ENCODE results near the gene HOXB6. TPM values are rescaled to one million over a fixed set of nuclear protein-coding genes. Genes with fewer than 3 reads are reported as not detected.
A peak's percentile ranks its signal among the peaks of the same experiment; 100 is the strongest.

Gene HOXB6
- total and polyA plus RNA-seq, 3 experiments from 2014 or later: 0.22 to 0.37 TPM; not detected in 1

DNA sequence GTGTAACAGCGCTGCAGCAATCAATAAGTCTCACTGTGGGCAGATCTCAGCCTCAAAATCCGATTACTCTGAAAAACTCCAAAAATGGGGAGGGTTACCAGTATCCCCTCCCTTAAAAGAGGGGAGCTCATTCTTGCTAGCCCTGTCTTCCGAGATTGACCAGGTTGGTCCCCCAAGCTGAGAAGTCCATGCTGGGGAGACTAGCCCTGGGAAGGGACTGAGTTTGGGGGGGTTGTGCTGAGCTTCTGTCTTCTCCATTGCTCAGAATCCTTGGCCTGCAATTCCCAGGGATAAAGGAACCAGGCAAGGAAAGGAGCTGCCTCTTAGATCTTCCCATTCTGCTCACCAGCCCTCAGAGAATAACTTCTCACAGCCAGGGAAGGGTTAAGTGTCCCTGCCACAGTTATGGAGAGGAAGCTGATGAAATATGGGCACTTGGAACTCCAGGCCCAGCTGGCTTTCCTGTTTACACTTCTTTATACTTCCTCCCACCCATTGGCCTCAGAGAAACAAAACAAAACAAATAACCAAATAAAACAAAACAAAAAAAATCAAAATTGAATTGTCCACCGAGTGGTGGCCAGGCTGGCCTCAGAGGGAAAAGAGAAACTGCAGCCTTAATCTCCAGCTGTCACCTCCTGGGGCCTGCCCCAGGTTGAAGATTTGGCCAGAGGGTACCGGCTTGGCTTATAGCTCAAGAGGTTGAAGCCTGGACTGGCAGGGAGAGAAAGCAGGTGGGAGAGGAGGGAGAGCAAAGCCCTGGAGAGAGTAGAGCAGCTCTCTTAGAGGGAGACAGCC is 17.3 kb downstream of the HOXB6 start:
- H3K36me3 ChIP-seq (ENCODE audit: insufficient read depth, low read length): no peaks in the 10 kb centered on the region
- ChIA-PET CTCF (interaction anchor here (1.0 to 1.6 kb wide), 6 partner anchors 25 to 279 kb away, joined by 3 to 5 read pairs (median 4); no protein-coding TSS in a partner anchor), POLR2A (interaction anchor here (0.5 to 0.7 kb wide), 2 partner anchors 28 to 490 kb away, joined by 3 read pairs; no protein-coding TSS in a partner anchor)
- Mint-ChIP-seq H3K4me1 (peaks cover 21 to 28% (median 25%) of the 10 kb centered on the region in 3 donors), H3K36me3 (peaks cover 0 to 3% (median 0%) of the 10 kb centered on the region in 3 donors), H3K9me3 (no peaks in the 10 kb centered on the region), H3K27ac (no peak overlapping the region), H3K27me3 (peaks cover 51 to 70% of the 10 kb centered on the region in 2 donors), H3K4me3 (peak overlapping the region in 6 of 7 donors; percentile 9 to 92 (median 37))
- H3K27me3 ChIP-seq (ENCODE audit: insufficient read depth, low read length, poor library complexity, severe bottlenecking): peaks cover 24% of the 10 kb centered on the region
- peaks cover 18% of the 10 kb centered on the region for H3K4me1 ChIP-seq (ENCODE audit: insufficient read depth, low read length)
- H3K9me3 ChIP-seq (ENCODE audit: low read length): no peaks in the 10 kb centered on the region
- no peak overlapping the region for H3K27ac ChIP-seq (ENCODE audit: low read depth, low read length)
- H3K4me3 ChIP-seq (ENCODE audit: low read length): no peak overlapping the region
- DNase-seq: no peak

DNA sequence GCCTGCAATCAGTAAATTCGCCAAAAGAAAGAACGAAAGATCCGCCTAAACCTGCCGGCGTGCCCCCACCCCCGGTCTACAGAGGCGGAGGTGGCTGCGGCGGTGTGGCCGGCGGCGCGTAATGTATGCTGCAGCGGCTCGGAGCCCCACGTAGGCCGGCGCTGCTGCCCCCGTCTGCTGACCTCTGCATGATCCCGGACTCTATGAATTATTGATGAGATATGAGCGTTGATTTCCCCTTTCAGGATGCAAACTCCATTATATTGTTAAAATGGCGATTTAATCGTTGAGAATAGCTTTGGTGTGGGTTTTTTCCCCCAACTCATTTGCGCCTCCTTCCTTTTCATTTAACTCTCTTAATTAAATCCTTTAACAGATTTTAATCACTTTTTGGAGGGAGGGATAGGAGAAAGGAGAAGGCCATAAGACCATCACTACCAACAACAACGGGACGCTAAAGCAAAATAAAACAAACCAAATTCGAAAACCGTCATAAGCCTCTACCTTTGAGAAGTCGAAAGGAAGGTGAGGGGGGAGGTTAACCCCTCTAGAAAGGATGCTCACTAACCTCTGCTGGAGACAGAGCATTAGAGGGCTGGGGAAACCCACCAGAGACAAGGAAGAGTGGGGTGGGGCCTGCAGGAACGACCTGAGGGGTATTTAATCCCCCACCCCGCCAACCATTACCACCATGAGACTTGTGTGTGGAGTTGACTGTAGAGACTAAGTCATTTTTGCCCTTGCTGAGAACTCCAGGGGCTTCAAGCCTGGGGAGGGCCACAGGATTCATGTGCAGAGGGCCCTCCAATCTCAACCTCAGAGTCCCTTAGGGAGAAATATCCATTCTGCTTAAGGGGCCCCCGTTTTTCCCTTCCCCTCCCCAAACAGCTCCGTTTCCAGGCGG is 18.2 kb downstream of the HOXB6 start:
- peak overlapping the region in 3 of 8 donors; percentile 27 to 76 (median 32) for H3K27ac Mint-ChIP-seq
- H3K4me3 ChIP-seq (ENCODE audit: low read length): peak overlapping the region; percentile 85
- H3K4me1 ChIP-seq (ENCODE audit: insufficient read depth, low read length): peaks cover 24% of the 10 kb centered on the region
- DNase-seq: peak in 2 of 5 donors; percentile 15 to 60
- CTCF ChIA-PET: interaction anchor here (1.0 to 1.6 kb wide), 5 partner anchors 94 to 279 kb away, joined by 3 to 5 read pairs (median 5); no protein-coding TSS in a partner anchor
- H3K9me3 ChIP-seq (ENCODE audit: low read length): no peaks in the 10 kb centered on the region
- peaks cover 25 to 31% (median 26%) of the 10 kb centered on the region in 3 donors for H3K4me1 Mint-ChIP-seq
- H3K27ac ChIP-seq (ENCODE audit: low read depth, low read length): no peak overlapping the region
- H3K27me3 Mint-ChIP-seq: peaks cover 53 to 70% of the 10 kb centered on the region in 2 donors
- H3K36me3 Mint-ChIP-seq: peaks cover 0 to 3% (median 0%) of the 10 kb centered on the region in 3 donors
- no peaks in the 10 kb centered on the region for H3K9me3 Mint-ChIP-seq
- peaks cover 31% of the 10 kb centered on the region for H3K27me3 ChIP-seq (ENCODE audit: insufficient read depth, low read length, poor library complexity, severe bottlenecking)
- peak overlapping the region; percentile 90 to 100 (median 94) for H3K4me3 Mint-ChIP-seq
- POLR2A ChIA-PET: interaction anchor here (0.5 to 0.7 kb wide), 2 partner anchors 29 to 489 kb away, joined by 3 read pairs; no protein-coding TSS in a partner anchor
- no peaks in the 10 kb centered on the region for H3K36me3 ChIP-seq (ENCODE audit: insufficient read depth, low read length)

- POLR2A ChIA-PET: no interaction called here
- H3K9me3 Mint-ChIP-seq: no peaks in the 10 kb centered on the region
- no peak for DNase-seq
- H3K4me3 ChIP-seq (ENCODE audit: low read length): no peak overlapping the region
- H3K27me3 ChIP-seq (ENCODE audit: insufficient read depth, low read length, poor library complexity, severe bottlenecking): peaks cover 51% of the 10 kb centered on the region
- peaks cover 61 to 77% of the 10 kb centered on the region in 2 donors for H3K27me3 Mint-ChIP-seq
- H3K27ac ChIP-seq (ENCODE audit: low read depth, low read length): no peak overlapping the region
- H3K36me3 Mint-ChIP-seq: peaks cover 0 to 3% (median 0%) of the 10 kb centered on the region in 3 donors
- peaks cover 29% of the 10 kb centered on the region for H3K4me1 ChIP-seq (ENCODE audit: insufficient read depth, low read length)
- peaks cover 28 to 48% (median 34%) of the 10 kb centered on the region in 3 donors for H3K4me1 Mint-ChIP-seq
- peak overlapping the region in 1 of 8 donors; percentile 85 for H3K27ac Mint-ChIP-seq
- H3K4me3 Mint-ChIP-seq: peak overlapping the region in 6 of 7 donors; percentile 15 to 94 (median 27)
- H3K9me3 ChIP-seq (ENCODE audit: low read length): no peaks in the 10 kb centered on the region
- CTCF ChIA-PET: interaction anchor here (1.5 kb wide), 1 partner anchor 67 kb away, joined by 3 read pairs; no protein-coding TSS in a partner anchor
- H3K36me3 ChIP-seq (ENCODE audit: insufficient read depth, low read length): no peaks in the 10 kb centered on the region
These were observed 20.5 kb downstream of the HOXB6 start for GRCh38 chr17:48584223-48584741.

DNA sequence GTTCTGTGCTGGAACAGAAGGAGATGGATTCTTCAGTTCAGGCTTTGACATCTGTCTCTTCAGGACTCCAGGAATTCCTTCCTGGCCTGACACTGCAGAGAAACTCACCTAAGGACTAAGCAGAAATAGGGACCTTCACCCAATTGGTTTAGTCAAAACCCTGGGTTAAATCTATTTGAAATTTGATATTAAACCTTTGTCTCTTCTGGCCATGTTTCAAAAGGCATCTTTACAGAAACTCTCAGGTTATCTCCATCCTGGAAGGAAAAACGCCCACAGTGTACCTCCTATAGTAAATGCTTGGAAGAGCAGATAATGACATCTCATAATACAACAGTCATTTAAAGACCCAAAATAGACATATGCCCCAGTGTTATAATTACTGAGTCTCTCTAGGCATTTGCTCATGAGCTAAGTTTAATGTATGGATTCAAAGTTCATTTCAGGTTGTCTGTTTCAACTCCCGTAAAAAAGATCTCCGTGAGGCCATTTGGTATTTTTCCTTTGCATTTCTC is 21.0 kb downstream of the HOXB6 start:
- POLR2A ChIA-PET: no interaction called here

GRCh38 chr17:48582750-48583069 is 22.1 kb downstream of the HOXB6 start:
- CTCF ChIA-PET: interaction anchor here (1.4 to 1.9 kb wide), 3 partner anchors 11 to 129 kb away, joined by 3 to 6 read pairs (median 3); partner anchors contain the start of gene HOXB5
- H3K36me3 ChIP-seq (ENCODE audit: insufficient read depth, low read length): no peaks in the 10 kb centered on the region

More for the DNA sequence above, 21.0 kb downstream of the HOXB6 start:
- Mint-ChIP-seq H3K4me3 (peak overlapping the region in 6 of 7 donors; percentile 15 to 94 (median 27)), H3K9me3 (no peaks in the 10 kb centered on the region), H3K27ac (no peak overlapping the region), H3K27me3 (peaks cover 65 to 81% of the 10 kb centered on the region in 2 donors), H3K4me1 (peaks cover 33 to 53% (median 40%) of the 10 kb centered on the region in 3 donors), H3K36me3 (peaks cover 0 to 3% (median 0%) of the 10 kb centered on the region in 3 donors)
- no peaks in the 10 kb centered on the region for H3K36me3 ChIP-seq (ENCODE audit: insufficient read depth, low read length)
- no peak overlapping the region for H3K4me3 ChIP-seq (ENCODE audit: low read length)
- no peaks in the 10 kb centered on the region for H3K9me3 ChIP-seq (ENCODE audit: low read length)
- CTCF ChIA-PET: interaction anchor here (1.4 to 1.9 kb wide), 4 partner anchors 9 to 130 kb away, joined by 3 to 6 read pairs (median 3); partner anchors contain the start of gene HOXB5
- peaks cover 56% of the 10 kb centered on the region for H3K27me3 ChIP-seq (ENCODE audit: insufficient read depth, low read length, poor library complexity, severe bottlenecking)
- DNase-seq: no peak
- peaks cover 33% of the 10 kb centered on the region for H3K4me1 ChIP-seq (ENCODE audit: insufficient read depth, low read length)
- H3K27ac ChIP-seq (ENCODE audit: low read depth, low read length): no peak overlapping the region

GRCh38 chr17:48579760-48580554 is 24.8 kb downstream of the HOXB6 start:
- H3K27ac ChIP-seq (ENCODE audit: low read depth, low read length): peak overlapping the region; percentile 81
- POLR2A ChIA-PET: interaction anchor here (0.7 kb wide), 1 partner anchor 59 kb away, joined by 11 read pairs; no protein-coding TSS in a partner anchor

More at GRCh38 chr17:48582750-48583069, 22.1 kb downstream of the HOXB6 start:
- Histone ChIP-seq H3K27ac (ENCODE audit: low read depth, low read length) (peak overlapping the region; percentile 43), H3K4me1 (ENCODE audit: insufficient read depth, low read length) (peaks cover 36% of the 10 kb centered on the region), H3K27me3 (ENCODE audit: insufficient read depth, low read length, poor library complexity, severe bottlenecking) (peaks cover 58% of the 10 kb centered on the region), H3K4me3 (ENCODE audit: low read length) (no peak overlapping the region), H3K9me3 (ENCODE audit: low read length) (no peaks in the 10 kb centered on the region)
- Mint-ChIP-seq H3K9me3 (no peaks in the 10 kb centered on the region), H3K27me3 (peaks cover 57 to 78% of the 10 kb centered on the region in 2 donors), H3K36me3 (peaks cover 0 to 7% (median 0%) of the 10 kb centered on the region in 3 donors), H3K4me3 (peak overlapping the region in 6 of 7 donors; percentile 51 to 85 (median 64)), H3K27ac (peak overlapping the region in 2 of 8 donors; percentile 26 to 79), H3K4me1 (peaks cover 38 to 57% (median 48%) of the 10 kb centered on the region in 3 donors)
- DNase-seq: no peak
- POLR2A ChIA-PET: interaction anchor here (0.6 to 1.0 kb wide), 2 partner anchors 11 to 90 kb away, joined by 3 read pairs; partner anchors contain the start of gene HOXB5

More at GRCh38 chr17:48579760-48580554, 24.8 kb downstream of the HOXB6 start:
- Histone ChIP-seq H3K9me3 (ENCODE audit: low read length) (no peaks in the 10 kb centered on the region), H3K4me1 (ENCODE audit: insufficient read depth, low read length) (peaks cover 30% of the 10 kb centered on the region), H3K4me3 (ENCODE audit: low read length) (no peak overlapping the region), H3K36me3 (ENCODE audit: insufficient read depth, low read length) (no peaks in the 10 kb centered on the region), H3K27me3 (ENCODE audit: insufficient read depth, low read length, poor library complexity, severe bottlenecking) (peaks cover 44% of the 10 kb centered on the region)
- DNase-seq: no peak
- H3K27me3 Mint-ChIP-seq: peaks cover 34 to 55% of the 10 kb centered on the region in 2 donors
- CTCF ChIA-PET: no interaction called here
- H3K4me3 Mint-ChIP-seq: peak overlapping the region; percentile 87 to 98 (median 96)
- peaks cover 0 to 5% (median 0%) of the 10 kb centered on the region in 3 donors for H3K36me3 Mint-ChIP-seq
- H3K9me3 Mint-ChIP-seq: no peaks in the 10 kb centered on the region
- peaks cover 25 to 57% (median 40%) of the 10 kb centered on the region in 3 donors for H3K4me1 Mint-ChIP-seq
- H3K27ac Mint-ChIP-seq: peak overlapping the region in 3 of 8 donors; percentile 6 to 51 (median 8)
